PC-9 (cell line): ENCODE results near the gene KMT2D.

Experiments
- EZH2 ChIP-seq: fragments of 200-600 bp; sonication (generic); IDR thresholded peaks from 2 replicates; pipeline ENCODE4 v1.8.0; 2017; ENCODE audit warnings: antibody characterized with exemption, low read depth
- TF ChIP-seq, protein P1 (sequence below): fragments of 200-600 bp; sonication (generic); conservative IDR thresholded peaks from 2 replicates; pipeline ENCODE4 v1.6.1; 2017; ENCODE audit warnings: mixed run types, antibody characterized with exemption, mild to moderate bottlenecking, moderate library complexity

GRCh38 chr12:49044660-49045059 lies 15.9 kb downstream of the KMT2D start:
- TF ChIP-seq, protein P1, sequence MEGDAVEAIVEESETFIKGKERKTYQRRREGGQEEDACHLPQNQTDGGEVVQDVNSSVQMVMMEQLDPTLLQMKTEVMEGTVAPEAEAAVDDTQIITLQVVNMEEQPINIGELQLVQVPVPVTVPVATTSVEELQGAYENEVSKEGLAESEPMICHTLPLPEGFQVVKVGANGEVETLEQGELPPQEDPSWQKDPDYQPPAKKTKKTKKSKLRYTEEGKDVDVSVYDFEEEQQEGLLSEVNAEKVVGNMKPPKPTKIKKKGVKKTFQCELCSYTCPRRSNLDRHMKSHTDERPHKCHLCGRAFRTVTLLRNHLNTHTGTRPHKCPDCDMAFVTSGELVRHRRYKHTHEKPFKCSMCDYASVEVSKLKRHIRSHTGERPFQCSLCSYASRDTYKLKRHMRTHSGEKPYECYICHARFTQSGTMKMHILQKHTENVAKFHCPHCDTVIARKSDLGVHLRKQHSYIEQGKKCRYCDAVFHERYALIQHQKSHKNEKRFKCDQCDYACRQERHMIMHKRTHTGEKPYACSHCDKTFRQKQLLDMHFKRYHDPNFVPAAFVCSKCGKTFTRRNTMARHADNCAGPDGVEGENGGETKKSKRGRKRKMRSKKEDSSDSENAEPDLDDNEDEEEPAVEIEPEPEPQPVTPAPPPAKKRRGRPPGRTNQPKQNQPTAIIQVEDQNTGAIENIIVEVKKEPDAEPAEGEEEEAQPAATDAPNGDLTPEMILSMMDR: no peak
- TF ChIP-seq EZH2: no peak
